Measurements from ENCODE around the gene NEURL3. TPM values are rescaled to one million over a fixed set of nuclear protein-coding genes. Genes with fewer than 3 reads are reported as not detected.

The NEURL3 gene
- total RNA-seq, 1 experiment from 2014 or later = 4.2 TPM

DNA sequence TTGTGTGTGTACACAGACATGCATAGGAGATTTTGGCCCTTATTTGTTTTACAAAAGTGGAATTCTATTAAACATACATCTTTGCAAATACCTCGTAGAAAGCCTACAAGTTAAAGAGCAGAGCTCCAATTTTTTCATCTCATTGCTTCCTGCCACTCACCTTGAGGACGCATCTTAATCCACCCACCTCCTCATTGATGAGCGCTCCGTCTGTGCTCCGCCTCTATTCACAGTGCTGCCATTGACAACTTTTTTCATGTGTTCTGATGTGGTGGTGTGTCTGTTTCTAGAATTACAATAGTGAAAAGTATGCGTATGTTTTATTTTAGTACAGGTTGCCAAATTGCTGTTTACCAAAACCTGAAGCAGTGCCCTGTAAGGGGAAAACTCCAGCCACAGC is 36.3 kb downstream of the NEURL3 start:
- no peak overlapping the region for H3K27ac Mint-ChIP-seq (ENCODE audit: unreplicated experiment)
- no TSS peak for BruUV-seq (replicated peaks)
- ChIA-PET CTCF (no interaction called here), POLR2A (no interaction called here)
- H3K4me3 Mint-ChIP-seq (ENCODE audit: unreplicated experiment) = no peak overlapping the region
- no peaks in the 10 kb centered on the region for H3K4me1 ChIP-seq
- intact Hi-C loops (cut with micrococcal nuclease; ENCODE audit: unreplicated experiment) = no loop called here
- H3K27me3 Mint-ChIP-seq (ENCODE audit: insufficient read depth, unreplicated experiment) = no peaks in the 10 kb centered on the region
- H3K36me3 ChIP-seq (ENCODE audit: control insufficient read depth, insufficient read depth, low read length) = no peaks in the 10 kb centered on the region
- TF ChIP-seq, protein P1, sequence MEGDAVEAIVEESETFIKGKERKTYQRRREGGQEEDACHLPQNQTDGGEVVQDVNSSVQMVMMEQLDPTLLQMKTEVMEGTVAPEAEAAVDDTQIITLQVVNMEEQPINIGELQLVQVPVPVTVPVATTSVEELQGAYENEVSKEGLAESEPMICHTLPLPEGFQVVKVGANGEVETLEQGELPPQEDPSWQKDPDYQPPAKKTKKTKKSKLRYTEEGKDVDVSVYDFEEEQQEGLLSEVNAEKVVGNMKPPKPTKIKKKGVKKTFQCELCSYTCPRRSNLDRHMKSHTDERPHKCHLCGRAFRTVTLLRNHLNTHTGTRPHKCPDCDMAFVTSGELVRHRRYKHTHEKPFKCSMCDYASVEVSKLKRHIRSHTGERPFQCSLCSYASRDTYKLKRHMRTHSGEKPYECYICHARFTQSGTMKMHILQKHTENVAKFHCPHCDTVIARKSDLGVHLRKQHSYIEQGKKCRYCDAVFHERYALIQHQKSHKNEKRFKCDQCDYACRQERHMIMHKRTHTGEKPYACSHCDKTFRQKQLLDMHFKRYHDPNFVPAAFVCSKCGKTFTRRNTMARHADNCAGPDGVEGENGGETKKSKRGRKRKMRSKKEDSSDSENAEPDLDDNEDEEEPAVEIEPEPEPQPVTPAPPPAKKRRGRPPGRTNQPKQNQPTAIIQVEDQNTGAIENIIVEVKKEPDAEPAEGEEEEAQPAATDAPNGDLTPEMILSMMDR (IDR thresholded peaks at IDR 0.05; ENCODE audit: insufficient read depth in 1 of 2, low read depth in 1 of 2, low read length in 1 of 2, severe bottlenecking in 1 of 2, unreplicated experiment in 1 of 2) = no peak
- no peaks in the 10 kb centered on the region for H3K27me3 ChIP-seq (replicated peaks; ENCODE audit: control insufficient read depth, insufficient read depth, low read length)
- H3K9me3 ChIP-seq = no peaks in the 10 kb centered on the region
- H3K9me3 Mint-ChIP-seq (ENCODE audit: unreplicated experiment) = no peaks in the 10 kb centered on the region
- H3K36me3 Mint-ChIP-seq (ENCODE audit: insufficient read depth, unreplicated experiment) = no peaks in the 10 kb centered on the region
- H3K4me3 ChIP-seq (ENCODE audit: low read depth, low read length) = no peak overlapping the region
- no peaks in the 10 kb centered on the region for H3K4me1 Mint-ChIP-seq (ENCODE audit: low read depth, unreplicated experiment)
- DNase-seq = no peak

DNA sequence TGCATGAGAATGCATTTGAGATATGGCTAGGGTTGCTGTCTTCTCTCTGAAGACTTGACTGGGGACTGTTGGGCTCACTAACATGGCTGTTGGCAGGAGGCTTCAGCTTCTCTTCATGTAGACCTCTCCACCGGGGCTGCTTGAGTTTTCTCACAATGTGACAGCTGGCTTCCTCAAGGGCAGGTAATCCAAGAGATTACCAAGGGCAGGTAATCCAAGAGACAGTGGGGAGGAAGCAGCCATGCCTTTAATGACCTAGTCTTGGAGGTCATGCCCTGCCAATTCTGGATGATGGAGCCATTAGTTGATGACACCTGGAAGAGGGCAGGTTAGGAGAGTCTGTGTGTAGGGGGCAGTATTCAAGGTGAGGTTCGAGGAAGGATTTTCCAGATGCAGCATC is 40.5 kb downstream of the NEURL3 start:
- Mint-ChIP-seq H3K9me3 (ENCODE audit: unreplicated experiment) (no peaks in the 10 kb centered on the region), H3K36me3 (ENCODE audit: insufficient read depth, unreplicated experiment) (no peaks in the 10 kb centered on the region), H3K27ac (ENCODE audit: unreplicated experiment) (no peak overlapping the region), H3K4me1 (ENCODE audit: low read depth, unreplicated experiment) (no peaks in the 10 kb centered on the region), H3K4me3 (ENCODE audit: unreplicated experiment) (no peak overlapping the region), H3K27me3 (ENCODE audit: insufficient read depth, unreplicated experiment) (no peaks in the 10 kb centered on the region)
- no TSS peak for BruUV-seq (replicated peaks)
- Histone ChIP-seq H3K36me3 (ENCODE audit: control insufficient read depth, insufficient read depth, low read length) (no peaks in the 10 kb centered on the region), H3K9me3 (peaks cover 5% of the 10 kb centered on the region; the same call in 1 of the 2 replicates), H3K4me3 (ENCODE audit: low read depth, low read length) (no peak overlapping the region), H3K4me1 (no peaks in the 10 kb centered on the region), H3K27me3 (replicated peaks; ENCODE audit: control insufficient read depth, insufficient read depth, low read length) (no peaks in the 10 kb centered on the region)
- ChIA-PET POLR2A (no interaction called here), CTCF (no interaction called here)
- TF ChIP-seq, protein P1 (IDR thresholded peaks at IDR 0.05; ENCODE audit: insufficient read depth in 1 of 2, low read depth in 1 of 2, low read length in 1 of 2, severe bottlenecking in 1 of 2, unreplicated experiment in 1 of 2) = no peak
- intact Hi-C loops (cut with micrococcal nuclease; ENCODE audit: unreplicated experiment) = no loop called here
- DNase-seq = no peak

DNA sequence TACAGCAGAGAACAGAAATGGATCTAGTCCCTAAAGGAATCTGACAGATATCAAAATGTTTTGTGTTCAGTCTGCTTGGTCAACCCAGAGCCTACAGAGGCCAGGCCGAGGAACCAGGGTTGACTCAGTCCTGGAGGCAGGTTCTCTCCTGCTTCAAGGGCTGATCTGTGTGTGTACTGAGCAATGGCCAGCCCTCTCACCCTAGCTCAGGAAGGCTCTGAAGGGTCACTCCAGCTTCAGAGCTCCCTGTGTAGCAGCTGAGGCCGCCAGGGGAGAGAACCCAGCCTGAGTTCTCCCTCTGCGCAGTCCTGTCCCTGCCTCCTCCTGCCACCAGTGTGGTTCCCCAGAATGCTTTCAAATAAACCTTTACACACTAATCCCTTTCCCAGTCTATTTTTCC is 41.1 kb downstream of the NEURL3 start:
- Mint-ChIP-seq H3K4me3 (ENCODE audit: unreplicated experiment) (no peak overlapping the region), H3K4me1 (ENCODE audit: low read depth, unreplicated experiment) (no peaks in the 10 kb centered on the region), H3K27ac (ENCODE audit: unreplicated experiment) (no peak overlapping the region), H3K36me3 (ENCODE audit: insufficient read depth, unreplicated experiment) (no peaks in the 10 kb centered on the region), H3K27me3 (ENCODE audit: insufficient read depth, unreplicated experiment) (no peaks in the 10 kb centered on the region), H3K9me3 (ENCODE audit: unreplicated experiment) (no peaks in the 10 kb centered on the region)
- peaks cover 5% of the 10 kb centered on the region; the same call in 1 of the 2 replicates for H3K9me3 ChIP-seq
- no peaks in the 10 kb centered on the region for H3K27me3 ChIP-seq (replicated peaks; ENCODE audit: control insufficient read depth, insufficient read depth, low read length)
- H3K36me3 ChIP-seq (ENCODE audit: control insufficient read depth, insufficient read depth, low read length) = no peaks in the 10 kb centered on the region
- no peaks in the 10 kb centered on the region for H3K4me1 ChIP-seq
- intact Hi-C loops (cut with micrococcal nuclease; ENCODE audit: unreplicated experiment) = no loop called here
- TF ChIP-seq, protein P1 (IDR thresholded peaks at IDR 0.05; ENCODE audit: insufficient read depth in 1 of 2, low read depth in 1 of 2, low read length in 1 of 2, severe bottlenecking in 1 of 2, unreplicated experiment in 1 of 2) = no peak
- CTCF ChIA-PET = no interaction called here
- H3K4me3 ChIP-seq (ENCODE audit: low read depth, low read length) = no peak overlapping the region
- no peak for DNase-seq
- POLR2A ChIA-PET = no interaction called here
- no TSS peak for BruUV-seq (replicated peaks)
